Neural cell (in vitro differentiated cells): ENCODE data around the gene ANO4. TPM values are rescaled to one million over a fixed set of nuclear protein-coding genes. Genes with fewer than 3 reads are reported as not detected.

Source experiments
- H2AFZ ChIP-seq: fragments of 200-600, 300-800 bp; sonication (generic), shearing (Covaris generic); 2 replicates; pipeline ENCODE4 v1.6.0; 2014; ENCODE audit warnings: low read depth, mild to moderate bottlenecking, antibody characterized with exemption, low read length, moderate library complexity
- H3F3A ChIP-seq: fragments of 200-600 bp; shearing (Covaris generic); 2 replicates; pipeline ENCODE4 v1.6.1; 2016; ENCODE audit warnings: mild to moderate bottlenecking, moderate library complexity, mixed read lengths, antibody characterized with exemption, low read length; ENCODE audit not compliant: insufficient read depth, poor library complexity, severe bottlenecking
- H3K27ac ChIP-seq: fragments of 200-600, 300-800 bp; sonication (generic), shearing (Covaris generic); 2 replicates; pipeline ENCODE4 v1.5.1; 2014; ENCODE audit warnings: mild to moderate bottlenecking, low read length, moderate library complexity
- H3K27me3 ChIP-seq: fragments of 300-800, 200-600 bp; sonication (generic), shearing (Covaris generic); 2 replicates; pipeline ENCODE4 v1.6.0; 2014; ENCODE audit warnings: mild to moderate bottlenecking, low read depth, low read length, moderate library complexity; ENCODE audit not compliant: insufficient read depth
- H3K36me3 ChIP-seq: fragments of 300-800, 200-600 bp; sonication (generic), shearing (Covaris generic); 2 replicates; pipeline ENCODE4 v1.5.1; 2014; ENCODE audit warnings: mild to moderate bottlenecking, antibody characterized with exemption, low read length, moderate library complexity; ENCODE audit not compliant: insufficient read depth
- H3K4me2 ChIP-seq: fragments of 300-800, 200-600 bp; sonication (generic), shearing (Covaris generic); 2 replicates; pipeline ENCODE4 v1.6.0; 2014; ENCODE audit warnings: mild to moderate bottlenecking, low read length
- H3K4me3 ChIP-seq: fragments of 300-800, 200-600 bp; sonication (generic), shearing (Covaris generic); 2 replicates; pipeline ENCODE4 v1.5.1; 2014; ENCODE audit warnings: mild to moderate bottlenecking, low read length, moderate library complexity
- H3K79me2 ChIP-seq: fragments of 200-600 bp; shearing (Covaris generic); replicated peaks from 2 replicates; pipeline ENCODE4 v1.6.0; 2014; ENCODE audit warnings: mild to moderate bottlenecking, low read length, moderate library complexity; ENCODE audit not compliant: insufficient read depth
- H3K9ac ChIP-seq: fragments of 300-800, 200-600 bp; sonication (generic), shearing (Covaris generic); 2 replicates; pipeline ENCODE4 v1.6.1; 2016; ENCODE audit warnings: mild to moderate bottlenecking, low read length, mixed read lengths
- H3K9me2 ChIP-seq: fragments of 200-600 bp; shearing (Covaris generic); 2 replicates; pipeline ENCODE4 v1.6.1; 2016; ENCODE audit warnings: mild to moderate bottlenecking, low read length, mixed read lengths; ENCODE audit not compliant: insufficient read depth
- H3K9me3 ChIP-seq: fragments of 200-600, 300-800 bp; sonication (generic), shearing (Covaris generic); 2 replicates; pipeline ENCODE4 v1.6.1; 2016; ENCODE audit warnings: mild to moderate bottlenecking, mixed run types, low read length, moderate library complexity, mixed read lengths
- H4K20me1 ChIP-seq: fragments of 200-600 bp; shearing (Covaris generic); 2 replicates; pipeline ENCODE4 v1.6.1; 2016; ENCODE audit warnings: mild to moderate bottlenecking, mixed run types; ENCODE audit not compliant: insufficient read depth
- CTCF ChIP-seq: fragments of 450-650 bp; IDR thresholded peaks from 2 replicates; pipeline ENCODE4 v1.5.1; 2014; ENCODE audit warnings: antibody characterized with exemption, mild to moderate bottlenecking, moderate library complexity; ENCODE audit not compliant: poor library complexity, severe bottlenecking
- EP300 ChIP-seq: fragments of 450-650 bp; conservative IDR thresholded peaks from 2 replicates; pipeline ENCODE4 v1.6.1; 2014; ENCODE audit warnings: antibody characterized with exemption, mild to moderate bottlenecking, moderate library complexity; ENCODE audit not compliant: poor library complexity, severe bottlenecking
- EZH2 ChIP-seq: fragments of 200-600, 300-800 bp; shearing (Covaris generic), sonication (generic); IDR thresholded peaks from 2 replicates; pipeline ENCODE4 v1.6.1; 2014; ENCODE audit warnings: antibody characterized with exemption, low read length, borderline replicate concordance, mild to moderate bottlenecking; ENCODE audit not compliant: insufficient read depth, poor library complexity, severe bottlenecking
- MXI1 ChIP-seq: fragments of 450-650 bp; conservative IDR thresholded peaks from 2 replicates; pipeline ENCODE4 v1.6.1; 2014; ENCODE audit warnings: antibody characterized with exemption, mild to moderate bottlenecking; ENCODE audit not compliant: poor library complexity, severe bottlenecking
- POLR2AphosphoS5 ChIP-seq: IDR thresholded peaks from 2 replicates; pipeline ENCODE4 v1.6.1; 2012
- RAD21 ChIP-seq: fragments of 450-650 bp; conservative IDR thresholded peaks from 2 replicates; pipeline ENCODE4 v1.6.1; 2014; ENCODE audit warnings: antibody characterized with exemption, mild to moderate bottlenecking, moderate library complexity
- REST ChIP-seq: IDR thresholded peaks from 2 replicates; pipeline ENCODE4 v1.6.1; 2012; ENCODE audit warnings: borderline replicate concordance
- SMC3 ChIP-seq: fragments of 450-650 bp; conservative IDR thresholded peaks from 2 replicates; pipeline ENCODE4 v1.6.1; 2014; ENCODE audit warnings: antibody characterized with exemption, mild to moderate bottlenecking, moderate library complexity; ENCODE audit not compliant: poor library complexity
- TAF1 ChIP-seq: IDR thresholded peaks from 2 replicates; pipeline ENCODE4 v1.6.1; 2012; ENCODE audit warnings: low read depth
- polyA plus RNA-seq: library from polyadenylated mRNA; depleted of rRNA; stranded (reverse); fragments of >200 nt; gene quantifications from 2 replicates; pipeline ENCODE4 v1.2.3, GENCODE V29; 2014

ANO4 gene
- polyA plus RNA-seq, 1 donor from 2014 or later: 11.1 TPM

- Histone ChIP-seq H3K4me3 (no peak overlapping the region), H3K9me3 (no peaks in the 10 kb centered on the region), H4K20me1 (no peaks in the 10 kb centered on the region), H3F3A (no peaks in the 10 kb centered on the region), H3K4me2 (no peak overlapping the region), H2AFZ (no peak overlapping the region), H3K27me3 (no peaks in the 10 kb centered on the region), H3K9ac (no peak overlapping the region), H3K9me2 (no peaks in the 10 kb centered on the region), H3K27ac (no peak overlapping the region), H3K79me2 (no peaks in the 10 kb centered on the region), H3K36me3 (no peaks in the 10 kb centered on the region)
- TF ChIP-seq EZH2: no peak
- TF ChIP-seq RAD21: no peak
- TF ChIP-seq CTCF: no peak
- no peak for TF ChIP-seq MXI1
- TF ChIP-seq EP300: no peak
- no peak for TF ChIP-seq POLR2AphosphoS5
- no peak for TF ChIP-seq SMC3
- no peak for TF ChIP-seq TAF1
- TF ChIP-seq REST: no peak
These were observed 6.1 kb downstream of the ANO4 start for GRCh38 chr12:100800723-100801122.

- Histone ChIP-seq H3K4me3 (no peak overlapping the region), H2AFZ (no peak overlapping the region), H3K9ac (no peak overlapping the region), H3F3A (no peaks in the 10 kb centered on the region), H3K79me2 (no peaks in the 10 kb centered on the region), H3K36me3 (no peaks in the 10 kb centered on the region), H3K4me2 (no peak overlapping the region), H4K20me1 (no peaks in the 10 kb centered on the region), H3K27ac (no peak overlapping the region), H3K9me2 (no peaks in the 10 kb centered on the region), H3K27me3 (no peaks in the 10 kb centered on the region), H3K9me3 (no peaks in the 10 kb centered on the region)
- no peak for TF ChIP-seq POLR2AphosphoS5
- no peak for TF ChIP-seq SMC3
- TF ChIP-seq EZH2: no peak
- TF ChIP-seq MXI1: no peak
- no peak for TF ChIP-seq EP300
- no peak for TF ChIP-seq CTCF
- TF ChIP-seq TAF1: no peak
- no peak for TF ChIP-seq RAD21
- TF ChIP-seq REST: no peak
These were observed 6.7 kb downstream of the ANO4 start for GRCh38 chr12:100801320-100801719.
